Endothelial cell of umbilical vein (primary cell): ENCODE measurements around the gene TUBB1.

Source experiments
- GATA2 ChIP-seq: IDR thresholded peaks from 2 replicates; pipeline ENCODE4 v1.7.0; 2011; ENCODE audit warnings: low read depth, mild to moderate bottlenecking, moderate library complexity, mixed read lengths, low read length; ENCODE audit not compliant: insufficient read length, insufficient read depth
- JUN ChIP-seq: IDR thresholded peaks from 2 replicates; pipeline ENCODE4 v1.6.1; 2011; ENCODE audit warnings: borderline replicate concordance, low read depth; ENCODE audit not compliant: insufficient read length, insufficient read depth
- POLR2A ChIP-seq: IDR thresholded peaks from 2 replicates; pipeline ENCODE4 v1.6.1; 2012; ENCODE audit warnings: low read depth, mild to moderate bottlenecking, control low read depth, low read length
- POLR2AphosphoS5 ChIP-seq: IDR thresholded peaks from 2 replicates; pipeline ENCODE4 v1.6.1; 2012; ENCODE audit warnings: low read depth, mild to moderate bottlenecking, control low read depth, low read length, moderate library complexity; ENCODE audit not compliant: insufficient read depth
- TF ChIP-seq, protein P1 (sequence below), 2 donors: IDR thresholded peaks; 1 replicate in 1 of 2; 2 replicates in 1 of 2; pipeline ENCODE4 v1.5.1; 2011; ENCODE audit warnings: low read length in 2 of 2, mild to moderate bottlenecking in 2 of 2, moderate library complexity in 2 of 2, control low read depth in 1 of 2, inconsistent platforms in 1 of 2, low read depth in 1 of 2; ENCODE audit not compliant: insufficient read depth in 1 of 2; ENCODE audit errors: extremely low read depth in 1 of 2
- TF ChIP-seq, protein P2 (sequence below): IDR thresholded peaks from 2 replicates; pipeline ENCODE4 v1.6.1; 2011; ENCODE audit not compliant: insufficient read depth, insufficient read length

DNA sequence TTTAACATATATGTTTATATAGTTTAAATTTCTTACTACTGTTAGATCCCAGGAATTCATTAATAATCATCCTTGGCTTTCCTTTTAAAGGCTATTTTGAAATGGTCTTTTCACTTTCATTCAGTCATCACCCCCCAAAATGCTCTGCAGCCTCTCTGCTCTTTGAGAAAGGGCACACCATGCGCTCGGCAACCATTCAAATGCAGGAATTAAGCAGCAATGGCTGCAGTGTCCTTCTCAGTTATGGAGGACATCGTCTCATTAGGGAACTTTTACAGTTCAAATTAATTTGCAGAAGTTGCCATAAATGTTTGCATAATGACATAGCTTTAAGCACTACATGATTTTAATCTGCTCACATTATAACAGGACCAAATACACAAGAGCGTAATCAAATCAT, 6.3 kb downstream of the TUBB1 start:
- TF ChIP-seq GATA2 = no peak
- TF ChIP-seq, protein P1, sequence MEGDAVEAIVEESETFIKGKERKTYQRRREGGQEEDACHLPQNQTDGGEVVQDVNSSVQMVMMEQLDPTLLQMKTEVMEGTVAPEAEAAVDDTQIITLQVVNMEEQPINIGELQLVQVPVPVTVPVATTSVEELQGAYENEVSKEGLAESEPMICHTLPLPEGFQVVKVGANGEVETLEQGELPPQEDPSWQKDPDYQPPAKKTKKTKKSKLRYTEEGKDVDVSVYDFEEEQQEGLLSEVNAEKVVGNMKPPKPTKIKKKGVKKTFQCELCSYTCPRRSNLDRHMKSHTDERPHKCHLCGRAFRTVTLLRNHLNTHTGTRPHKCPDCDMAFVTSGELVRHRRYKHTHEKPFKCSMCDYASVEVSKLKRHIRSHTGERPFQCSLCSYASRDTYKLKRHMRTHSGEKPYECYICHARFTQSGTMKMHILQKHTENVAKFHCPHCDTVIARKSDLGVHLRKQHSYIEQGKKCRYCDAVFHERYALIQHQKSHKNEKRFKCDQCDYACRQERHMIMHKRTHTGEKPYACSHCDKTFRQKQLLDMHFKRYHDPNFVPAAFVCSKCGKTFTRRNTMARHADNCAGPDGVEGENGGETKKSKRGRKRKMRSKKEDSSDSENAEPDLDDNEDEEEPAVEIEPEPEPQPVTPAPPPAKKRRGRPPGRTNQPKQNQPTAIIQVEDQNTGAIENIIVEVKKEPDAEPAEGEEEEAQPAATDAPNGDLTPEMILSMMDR (IDR thresholded peaks at IDR 0.05; ENCODE audit: extremely low read depth in 1 of 2, insufficient read depth in 1 of 2, low read depth in 1 of 2, low read length in 2 of 2) = no peak
- no peak for TF ChIP-seq POLR2A
- TF ChIP-seq, protein P2, sequence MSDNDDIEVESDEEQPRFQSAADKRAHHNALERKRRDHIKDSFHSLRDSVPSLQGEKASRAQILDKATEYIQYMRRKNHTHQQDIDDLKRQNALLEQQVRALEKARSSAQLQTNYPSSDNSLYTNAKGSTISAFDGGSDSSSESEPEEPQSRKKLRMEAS = no peak
- no peak for TF ChIP-seq POLR2AphosphoS5
- TF ChIP-seq JUN = no peak
